ENCODE data around the gene CALY.

The CALY gene

GRCh38 chr10:133359554-133359971 lies 22.9 kb upstream of the CALY start (continued):
- TF ChIP-seq ZNF776 (tag by site-specific recombination; IDR thresholded peaks at IDR 0.05; ENCODE audit: borderline replicate concordance) (0 out of 2 replicates have a peak, but pooled peaks have one; percentile 66), ZNF660 (tag by site-specific recombination; IDR thresholded peaks at IDR 0.05) (peak; percentile 71; the same call in 1 of the 2 replicates), ZBTB17 (tag by site-specific recombination; IDR thresholded peaks at IDR 0.05) (peak; percentile 57; the same call in 1 of the 2 replicates), ZIC2 (tag by site-specific recombination; IDR thresholded peaks at IDR 0.05) (peak; percentile 34), ZNF112 (tag by site-specific recombination; IDR thresholded peaks at IDR 0.05) (0 out of 2 replicates have a peak, but pooled peaks have one; percentile 58), ZFP69B (tag by site-specific recombination; IDR thresholded peaks at IDR 0.05) (no peak), ZNF16 (tag by site-specific recombination; IDR thresholded peaks at IDR 0.05; ENCODE audit: low read depth) (no peak), ZNF544 (tag by site-specific recombination; IDR thresholded peaks at IDR 0.05) (peak; percentile 73; the same call in 1 of the 2 replicates)
- TF ChIP-seq, protein P1, sequence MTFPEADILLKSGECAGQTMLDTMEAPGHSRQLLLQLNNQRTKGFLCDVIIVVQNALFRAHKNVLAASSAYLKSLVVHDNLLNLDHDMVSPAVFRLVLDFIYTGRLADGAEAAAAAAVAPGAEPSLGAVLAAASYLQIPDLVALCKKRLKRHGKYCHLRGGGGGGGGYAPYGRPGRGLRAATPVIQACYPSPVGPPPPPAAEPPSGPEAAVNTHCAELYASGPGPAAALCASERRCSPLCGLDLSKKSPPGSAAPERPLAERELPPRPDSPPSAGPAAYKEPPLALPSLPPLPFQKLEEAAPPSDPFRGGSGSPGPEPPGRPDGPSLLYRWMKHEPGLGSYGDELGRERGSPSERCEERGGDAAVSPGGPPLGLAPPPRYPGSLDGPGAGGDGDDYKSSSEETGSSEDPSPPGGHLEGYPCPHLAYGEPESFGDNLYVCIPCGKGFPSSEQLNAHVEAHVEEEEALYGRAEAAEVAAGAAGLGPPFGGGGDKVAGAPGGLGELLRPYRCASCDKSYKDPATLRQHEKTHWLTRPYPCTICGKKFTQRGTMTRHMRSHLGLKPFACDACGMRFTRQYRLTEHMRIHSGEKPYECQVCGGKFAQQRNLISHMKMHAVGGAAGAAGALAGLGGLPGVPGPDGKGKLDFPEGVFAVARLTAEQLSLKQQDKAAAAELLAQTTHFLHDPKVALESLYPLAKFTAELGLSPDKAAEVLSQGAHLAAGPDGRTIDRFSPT (tag by site-specific recombination; IDR thresholded peaks at IDR 0.05) = no peak

- H3K4me3 ChIP-seq (ENCODE audit: low read depth, low read length) = no peak overlapping the region
- no peaks in the 10 kb centered on the region for H3K9me3 ChIP-seq (ENCODE audit: control insufficient read depth, insufficient read depth, low read depth, low read length)
- TF ChIP-seq YY1 (tag by site-specific recombination; IDR thresholded peaks at IDR 0.05) (no peak), ZNF394 (tag by site-specific recombination; IDR thresholded peaks at IDR 0.05; ENCODE audit: borderline replicate concordance) (no peak), ZNF560 (tag by site-specific recombination; IDR thresholded peaks at IDR 0.05; ENCODE audit: borderline replicate concordance) (no peak), ZNF776 (tag by site-specific recombination; IDR thresholded peaks at IDR 0.05; ENCODE audit: borderline replicate concordance) (no peak), PRDM1 (tag by site-specific recombination; IDR thresholded peaks at IDR 0.05) (no peak), ZNF335 (tag by site-specific recombination; conservative IDR thresholded peaks at IDR 0.05) (no peak)
- TF ChIP-seq, protein P2, sequence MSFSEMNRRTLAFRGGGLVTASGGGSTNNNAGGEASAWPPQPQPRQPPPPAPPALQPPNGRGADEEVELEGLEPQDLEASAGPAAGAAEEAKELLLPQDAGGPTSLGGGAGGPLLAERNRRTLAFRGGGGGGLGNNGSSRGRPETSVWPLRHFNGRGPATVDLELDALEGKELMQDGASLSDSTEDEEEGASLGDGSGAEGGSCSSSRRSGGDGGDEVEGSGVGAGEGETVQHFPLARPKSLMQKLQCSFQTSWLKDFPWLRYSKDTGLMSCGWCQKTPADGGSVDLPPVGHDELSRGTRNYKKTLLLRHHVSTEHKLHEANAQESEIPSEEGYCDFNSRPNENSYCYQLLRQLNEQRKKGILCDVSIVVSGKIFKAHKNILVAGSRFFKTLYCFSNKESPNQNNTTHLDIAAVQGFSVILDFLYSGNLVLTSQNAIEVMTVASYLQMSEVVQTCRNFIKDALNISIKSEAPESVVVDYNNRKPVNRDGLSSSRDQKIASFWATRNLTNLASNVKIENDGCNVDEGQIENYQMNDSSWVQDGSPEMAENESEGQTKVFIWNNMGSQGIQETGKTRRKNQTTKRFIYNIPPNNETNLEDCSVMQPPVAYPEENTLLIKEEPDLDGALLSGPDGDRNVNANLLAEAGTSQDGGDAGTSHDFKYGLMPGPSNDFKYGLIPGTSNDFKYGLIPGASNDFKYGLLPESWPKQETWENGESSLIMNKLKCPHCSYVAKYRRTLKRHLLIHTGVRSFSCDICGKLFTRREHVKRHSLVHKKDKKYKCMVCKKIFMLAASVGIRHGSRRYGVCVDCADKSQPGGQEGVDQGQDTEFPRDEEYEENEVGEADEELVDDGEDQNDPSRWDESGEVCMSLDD (tag by site-specific recombination; IDR thresholded peaks at IDR 0.05) = no peak
- H3K4me1 ChIP-seq (ENCODE audit: control insufficient read depth, insufficient read depth, low read length) = peaks cover 4% of the 10 kb centered on the region; the same call in 1 of the 2 replicates
- POLR2A ChIA-PET = interaction anchor here (1.4 kb wide), 1 partner anchor 14 kb away, joined by 6 read pairs; the partner anchor contains the start of gene ECHS1
- H3K27ac ChIP-seq (ENCODE audit: extremely low read depth, low read depth, low read length) = no peak overlapping the region
- H3K36me3 ChIP-seq (ENCODE audit: control insufficient read depth in 2 of 2, insufficient read depth in 1 of 2, low read length in 2 of 2) = peaks cover 0 to 18% of the 10 kb centered on the region in 2 experiments; a peak in 2 of 3 replicates
- CTCF ChIA-PET = interaction anchor here (1.0 to 1.2 kb wide), 2 partner anchors 13 to 29 kb away, joined by 3 to 6 read pairs; no protein-coding TSS in a partner anchor
These were observed 22.2 kb upstream of the CALY start for GRCh38 chr10:133358925-133359310.

DNA sequence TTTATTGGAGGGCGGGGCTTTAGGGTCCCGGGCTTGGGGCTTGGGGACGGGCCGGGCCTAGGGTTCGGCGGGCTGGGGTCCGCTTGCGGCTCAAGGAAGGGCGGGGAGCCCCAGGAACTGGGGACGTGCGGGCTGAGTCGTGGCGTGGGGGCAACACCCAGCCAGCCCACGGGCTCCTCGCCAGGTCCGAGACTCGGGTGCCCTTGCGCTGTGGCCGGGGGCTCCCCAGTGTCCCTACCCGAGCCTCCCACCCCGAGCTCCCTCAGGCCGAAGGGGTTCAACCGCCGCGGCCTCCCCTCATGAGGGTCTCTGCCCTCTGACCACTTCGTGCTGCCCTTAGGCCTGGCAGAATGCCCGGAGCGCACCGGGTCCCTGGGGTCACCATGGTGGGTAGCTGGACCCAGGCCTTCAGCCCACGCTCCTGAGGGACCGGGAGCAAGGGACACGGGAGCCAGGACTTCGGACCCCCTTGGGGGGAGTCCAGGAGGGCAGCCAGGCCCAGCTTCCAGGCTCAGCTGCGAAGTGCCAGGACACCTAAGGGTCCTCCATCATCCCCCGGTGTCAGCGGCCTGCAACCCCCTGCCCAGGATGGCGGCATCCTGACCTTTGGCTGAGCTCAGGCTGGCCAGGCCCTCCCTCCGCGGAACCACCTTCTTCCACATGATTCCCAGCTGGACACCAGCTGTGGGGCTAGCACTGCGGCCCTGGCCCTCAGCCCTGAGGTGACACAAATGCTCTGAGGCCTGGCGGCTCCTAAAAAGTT lies 21.6 kb upstream of the CALY start:
- ChIA-PET CTCF (interaction anchor here (1.2 kb wide), 1 partner anchor 29 kb away, joined by 6 read pairs; no protein-coding TSS in a partner anchor), POLR2A (interaction anchor here (1.4 kb wide), 1 partner anchor 15 kb away, joined by 6 read pairs; the partner anchor contains the start of gene ECHS1)
- H3K27ac ChIP-seq (ENCODE audit: extremely low read depth, low read depth, low read length) = no peak overlapping the region
- no peaks in the 10 kb centered on the region for H3K9me3 ChIP-seq (ENCODE audit: control insufficient read depth, insufficient read depth, low read depth, low read length)
- H3K4me3 ChIP-seq (ENCODE audit: low read depth, low read length) = no peak overlapping the region
- peaks cover 0 to 18% of the 10 kb centered on the region in 2 experiments; a peak in 2 of 3 replicates for H3K36me3 ChIP-seq (ENCODE audit: control insufficient read depth in 2 of 2, insufficient read depth in 1 of 2, low read length in 2 of 2)
- H3K4me1 ChIP-seq (ENCODE audit: control insufficient read depth, insufficient read depth, low read length) = peaks cover 4% of the 10 kb centered on the region; the same call in 1 of the 2 replicates
- TF ChIP-seq ZNF18 (tag by site-specific recombination; IDR thresholded peaks at IDR 0.05) (no peak), KLF17 (tag by site-specific recombination; IDR thresholded peaks at IDR 0.05) (no peak), ZNF747 (tag by site-specific recombination; IDR thresholded peaks at IDR 0.05) (no peak), KLF8 (tag by site-specific recombination; IDR thresholded peaks at IDR 0.05) (0 out of 2 replicates have a peak, but pooled peaks have one; percentile 18), KLF16 (tag by site-specific recombination; IDR thresholded peaks at IDR 0.05) (no peak), ZEB2 (tag by site-specific recombination; IDR thresholded peaks at IDR 0.05) (no peak)
- TF ChIP-seq, protein P3, sequence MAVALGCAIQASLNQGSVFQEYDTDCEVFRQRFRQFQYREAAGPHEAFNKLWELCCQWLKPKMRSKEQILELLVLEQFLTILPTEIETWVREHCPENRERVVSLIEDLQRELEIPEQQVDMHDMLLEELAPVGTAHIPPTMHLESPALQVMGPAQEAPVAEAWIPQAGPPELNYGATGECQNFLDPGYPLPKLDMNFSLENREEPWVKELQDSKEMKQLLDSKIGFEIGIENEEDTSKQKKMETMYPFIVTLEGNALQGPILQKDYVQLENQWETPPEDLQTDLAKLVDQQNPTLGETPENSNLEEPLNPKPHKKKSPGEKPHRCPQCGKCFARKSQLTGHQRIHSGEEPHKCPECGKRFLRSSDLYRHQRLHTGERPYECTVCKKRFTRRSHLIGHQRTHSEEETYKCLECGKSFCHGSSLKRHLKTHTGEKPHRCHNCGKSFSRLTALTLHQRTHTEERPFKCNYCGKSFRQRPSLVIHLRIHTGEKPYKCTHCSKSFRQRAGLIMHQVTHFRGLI (tag by site-specific recombination; IDR thresholded peaks at IDR 0.05) = no peak
